ENCODE measurements around the gene CAPN2.
"Not testable (repeated sequence)": the region's sequence is repeated elsewhere in the genome, so short reads cannot be mapped to it uniquely, and the experiment has no call there.

CAPN2 gene

GRCh38 chr1:223739366-223740037 lies 27.2 kb downstream of the CAPN2 start:
- no peak for DNase-seq

- not testable (repeated sequence) for DNase-seq
Observed at GRCh38 chr1:223740038-223740736, 27.8 kb downstream of the CAPN2 start.

DNA sequence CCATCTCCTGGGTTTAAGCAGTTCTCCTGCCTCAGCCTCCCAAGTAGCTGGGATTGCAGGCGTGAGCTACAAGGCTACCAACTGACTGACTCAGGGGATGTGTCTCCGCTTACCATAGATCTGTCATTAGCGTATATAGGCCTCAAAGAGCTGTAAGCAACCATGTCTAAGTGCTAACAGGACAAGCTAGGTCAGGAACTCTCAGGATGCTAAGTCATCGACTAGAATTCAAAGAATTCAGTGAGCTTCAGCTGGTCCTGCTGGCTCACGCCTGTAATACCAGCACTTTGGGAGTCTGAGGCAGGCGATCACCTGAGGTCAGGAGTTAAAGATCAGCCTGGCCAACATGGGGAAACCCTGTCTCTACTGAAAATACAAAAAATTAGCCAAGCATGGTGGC lies 29.5 kb downstream of the CAPN2 start:
- DNase-seq: no peak

GRCh38 chr1:223742856-223743517 lies 30.6 kb downstream of the CAPN2 start:
- no peak for DNase-seq

- no peak for DNase-seq
Observed at GRCh38 chr1:223745731-223746130, 33.4 kb downstream of the CAPN2 start.

DNA sequence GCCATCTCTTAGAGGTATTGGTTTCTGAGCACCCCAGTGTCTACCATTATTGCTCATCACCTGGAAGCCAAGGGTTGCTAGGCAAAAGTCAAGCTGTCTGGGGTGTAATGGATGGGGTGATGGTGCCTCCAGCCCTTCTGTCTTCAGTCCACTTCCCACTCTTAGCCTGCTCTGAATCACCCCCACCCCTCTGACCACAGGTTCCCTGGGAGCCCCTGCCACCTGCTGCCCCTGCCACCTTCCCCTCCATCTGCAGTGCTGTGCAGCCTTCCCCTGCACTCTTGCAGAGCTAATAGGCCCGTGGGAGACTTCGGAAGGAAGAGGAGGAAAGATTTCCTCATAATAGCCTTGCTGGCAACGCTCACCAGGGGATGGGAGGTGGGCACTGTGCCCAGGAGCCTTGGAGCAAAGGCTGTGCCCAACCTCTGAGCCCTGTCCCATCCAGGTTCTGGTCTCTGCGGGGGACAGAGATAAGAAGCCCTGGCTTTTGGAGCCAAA lies 35.5 kb downstream of the CAPN2 start:
- DNase-seq: no peak

DNA sequence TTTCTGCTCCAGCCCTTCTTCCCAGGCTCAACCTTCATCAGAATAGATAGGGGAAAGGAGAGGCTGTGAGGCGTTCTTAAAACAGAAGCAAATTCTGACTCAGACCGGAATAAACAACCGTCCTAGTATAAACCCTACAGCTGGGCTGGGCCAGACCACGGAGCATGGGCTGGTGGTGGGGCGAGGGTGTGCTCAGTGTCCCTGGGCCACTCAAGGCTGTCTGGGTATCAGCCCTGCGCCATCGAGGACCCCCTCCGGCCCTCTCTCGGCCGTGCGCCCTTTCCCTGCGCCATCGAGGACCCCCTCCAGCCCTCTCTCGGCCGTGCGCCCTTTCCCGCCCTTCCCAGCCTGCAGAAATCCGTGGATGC lies 36.0 kb downstream of the CAPN2 start:
- no peak for DNase-seq

GRCh38 chr1:223748773-223749733 lies 36.7 kb downstream of the CAPN2 start:
- DNase-seq: no peak

GRCh38 chr1:223750730-223751570 lies 38.6 kb downstream of the CAPN2 start:
- no peak for DNase-seq

GRCh38 chr1:223751696-223752095 lies 39.4 kb downstream of the CAPN2 start:
- DNase-seq: no peak

- DNase-seq: no peak
Observed at GRCh38 chr1:223752721-223753515, 40.6 kb downstream of the CAPN2 start.

- DNase-seq: no peak
Observed at GRCh38 chr1:223754681-223755431, 42.5 kb downstream of the CAPN2 start.

- no peak for DNase-seq
Observed at GRCh38 chr1:223755432-223755792, 43.1 kb downstream of the CAPN2 start.

- DNase-seq: no peak
Observed at GRCh38 chr1:223755992-223756775, 43.8 kb downstream of the CAPN2 start.

DNA sequence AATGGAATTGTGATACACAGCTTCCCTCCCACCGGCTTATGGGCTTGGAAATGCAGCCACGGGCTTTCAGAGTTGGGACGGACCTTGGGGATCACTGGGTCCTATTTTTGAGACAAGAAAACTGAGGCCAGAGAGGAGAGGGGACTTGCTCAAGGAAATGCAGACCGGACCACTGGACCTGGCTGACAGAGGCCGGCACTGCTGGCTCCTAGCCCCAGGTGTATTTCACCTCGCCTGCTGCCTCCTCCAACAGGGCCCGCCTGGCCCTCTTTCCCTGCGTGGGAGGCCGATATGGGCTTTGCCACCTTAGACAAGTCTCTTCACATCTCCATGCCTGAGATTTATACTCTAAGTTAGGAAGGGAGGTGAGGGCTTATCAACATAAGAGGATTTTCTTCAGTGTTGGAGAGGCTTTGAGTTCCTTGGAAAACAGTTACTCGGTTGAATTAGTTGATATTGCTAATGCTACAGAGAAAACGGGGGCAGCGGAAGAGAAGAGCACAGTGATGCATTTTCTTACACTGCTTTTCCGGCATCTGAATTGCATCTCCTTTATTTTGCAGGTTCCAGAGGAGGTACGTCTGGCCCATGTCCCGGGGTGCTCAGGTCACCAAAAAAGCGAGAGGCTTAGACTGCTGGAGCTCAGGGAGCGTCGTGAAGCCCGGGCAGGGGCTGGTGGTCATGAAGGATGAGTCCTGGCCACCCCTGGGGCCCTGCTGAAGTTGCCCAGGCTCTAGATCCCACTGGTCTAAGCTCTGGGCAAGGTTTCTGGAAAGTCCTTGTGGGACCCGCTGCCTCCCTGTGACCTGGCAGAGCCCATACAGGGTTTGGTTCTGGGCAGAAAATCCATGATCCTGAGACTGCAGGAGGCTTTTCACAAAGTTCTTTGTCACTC lies 44.7 kb downstream of the CAPN2 start:
- no peak for DNase-seq

DNA sequence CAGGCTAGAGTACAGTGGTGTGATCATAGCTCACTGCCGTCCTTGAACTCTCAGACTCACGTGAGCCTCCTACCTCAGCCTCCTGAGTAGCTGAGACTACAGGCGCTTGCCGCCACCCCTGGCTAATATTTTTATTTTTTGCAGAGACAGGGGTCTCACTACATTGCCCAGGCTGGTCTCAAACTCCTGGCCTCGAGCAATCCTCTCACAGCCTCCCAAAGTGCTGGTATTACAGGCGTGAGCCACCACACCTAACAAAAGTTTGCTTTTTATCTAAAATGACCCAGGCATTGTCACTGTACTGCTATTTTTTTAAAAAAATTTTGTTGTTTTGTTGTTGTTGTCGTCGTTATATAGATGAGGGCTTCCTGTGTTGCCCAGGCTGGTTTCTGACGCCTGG lies 46.4 kb downstream of the CAPN2 start:
- DNase-seq: no peak

GRCh38 chr1:223759273-223759672 lies 46.9 kb downstream of the CAPN2 start:
- no peak for DNase-seq

DNA sequence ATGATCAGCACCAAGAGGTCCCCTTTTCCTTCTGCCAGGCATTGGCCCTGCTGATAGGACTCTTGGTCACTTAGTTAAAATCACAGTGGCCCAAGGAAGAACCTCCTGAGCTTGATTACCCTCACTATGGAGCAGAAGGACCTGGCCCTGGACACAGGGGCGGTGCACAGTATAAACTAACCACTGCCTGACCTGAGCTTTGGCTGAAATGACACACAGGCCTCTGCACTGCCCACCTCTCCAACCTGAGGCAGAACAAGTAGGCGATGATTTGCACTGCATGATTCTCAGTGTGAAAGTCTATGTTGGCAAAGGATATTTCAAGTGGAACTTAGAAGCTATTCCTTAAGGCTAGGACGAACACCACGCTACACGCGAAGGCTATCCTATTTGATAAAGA lies 48.5 kb downstream of the CAPN2 start:
- no peak for DNase-seq
